Skeletal muscle tissue (tissue), 4 donors: ENCODE data around the gene DRC3. TPM values are rescaled to one million over a fixed set of nuclear protein-coding genes. Genes with fewer than 3 reads are reported as not detected.

ENCODE experiments used
- H3K27ac ChIP-seq: one replicate; pipeline ENCODE4 v1.7.0; 2013; ENCODE audit warnings: mild to moderate bottlenecking, low read depth, low read length, inconsistent platforms
- H3K27me3 ChIP-seq, 3 donors: one replicate each; pipeline ENCODE4 v1.7.0; 2013; ENCODE audit warnings: low read length in 3 of 3; ENCODE audit not compliant: control insufficient read depth in 3 of 3, insufficient read depth in 3 of 3
- H3K36me3 ChIP-seq, 3 donors: one replicate each; pipeline ENCODE4 v1.7.0; 2013; ENCODE audit warnings: low read length in 3 of 3; ENCODE audit not compliant: control insufficient read depth in 3 of 3, insufficient read depth in 3 of 3
- H3K4me1 ChIP-seq, 3 donors: one replicate each; pipeline ENCODE4 v1.7.0; 2013; ENCODE audit warnings: low read length in 3 of 3, mild to moderate bottlenecking in 3 of 3; ENCODE audit not compliant: control insufficient read depth in 3 of 3, insufficient read depth in 3 of 3
- H3K4me3 ChIP-seq, 3 donors: one replicate each; pipeline ENCODE4 v1.7.0; 2013; ENCODE audit warnings: low read length in 3 of 3
- H3K9ac ChIP-seq, 3 donors: one replicate each; pipeline ENCODE4 v1.7.0; 2013; ENCODE audit warnings: low read length in 3 of 3, mild to moderate bottlenecking in 3 of 3, moderate library complexity in 2 of 3, low read depth in 1 of 3
- H3K9me3 ChIP-seq, 3 donors: one replicate each; pipeline ENCODE4 v1.7.0; 2013; ENCODE audit warnings: low read length in 3 of 3; ENCODE audit not compliant: control insufficient read depth in 3 of 3
- total RNA-seq: library from RNA; depleted of rRNA; stranded (reverse); fragments of >200 nt; gene quantifications from one replicate; pipeline ENCODE4 v1.2.3, GENCODE V29; 2014
- donor health status: Osteomylitis.

The DRC3 gene
- total RNA-seq, 1 donor from 2014 or later: 1.0 TPM

DNA sequence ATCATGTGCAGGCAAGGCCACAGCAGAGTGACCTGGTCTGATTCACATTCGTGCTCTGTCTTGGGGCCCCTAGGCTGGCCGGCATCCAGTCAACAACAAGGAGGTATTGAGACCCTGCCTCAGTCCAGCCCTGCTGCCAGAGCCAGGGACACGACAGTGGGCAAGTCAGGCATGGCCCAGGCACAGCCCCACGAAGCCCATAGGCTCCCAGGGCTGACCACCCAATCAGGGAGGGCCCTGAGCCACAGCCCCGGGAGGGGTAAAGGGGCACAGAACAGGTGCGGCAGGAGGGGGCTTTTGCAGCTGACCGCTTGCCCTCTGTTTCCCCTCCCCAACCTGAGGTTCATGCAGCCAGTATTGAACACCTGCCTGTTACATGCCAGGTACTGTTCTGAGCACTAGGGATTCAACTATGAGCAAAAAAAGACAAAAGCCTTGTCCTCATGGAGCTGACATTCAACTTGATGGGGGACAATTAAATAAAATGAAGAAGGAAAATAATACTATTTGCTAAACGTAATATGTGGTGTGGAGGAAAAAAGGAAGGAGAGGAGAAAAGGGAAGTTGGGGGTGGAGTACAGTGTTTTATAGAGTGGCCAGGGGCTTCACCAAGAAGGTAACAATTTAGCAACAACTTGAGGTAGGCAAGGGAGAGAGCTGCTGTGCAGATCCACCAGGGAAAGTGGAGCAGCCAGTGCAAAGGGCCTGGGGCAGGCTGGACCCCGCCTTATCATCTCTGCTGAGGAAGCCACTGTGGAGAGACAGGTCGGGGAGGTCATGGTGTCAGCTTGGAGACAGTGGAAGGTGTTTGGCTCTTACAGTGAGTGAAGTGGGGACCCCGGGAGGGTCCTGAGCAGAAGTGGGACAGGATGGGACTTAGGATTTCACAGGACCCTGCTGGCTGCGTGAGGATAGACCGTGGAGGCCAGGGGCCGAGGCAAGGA lies 6.1 kb downstream of the DRC3 start:
- H3K36me3 ChIP-seq: peaks cover 0 to 1% (median 0%) of the 10 kb centered on the region in 3 donors
- H3K27me3 ChIP-seq: no peaks in the 10 kb centered on the region
- no peak overlapping the region for H3K27ac ChIP-seq
- no peaks in the 10 kb centered on the region for H3K4me1 ChIP-seq
- H3K9me3 ChIP-seq: no peaks in the 10 kb centered on the region
- H3K9ac ChIP-seq: no peak overlapping the region
- H3K4me3 ChIP-seq: no peak overlapping the region

DNA sequence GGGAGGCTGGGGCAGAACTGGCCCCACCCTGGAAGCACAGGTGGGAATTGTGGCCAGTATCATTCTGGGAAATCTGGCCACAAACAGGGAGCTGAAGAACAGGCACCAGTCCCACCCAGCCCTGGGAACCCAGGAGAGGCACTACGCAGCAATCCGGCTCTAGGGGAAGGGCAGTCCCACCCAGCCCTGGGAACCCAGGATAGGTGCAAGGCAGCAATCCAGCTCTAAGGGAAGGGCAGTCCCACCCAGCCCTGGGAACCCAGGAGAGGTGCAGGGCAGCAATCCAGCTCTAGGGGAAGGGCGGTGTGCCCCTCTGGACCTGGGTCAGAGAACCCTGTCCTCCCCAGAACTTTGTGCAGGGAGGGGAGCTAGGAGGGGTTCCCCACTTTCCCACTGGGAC lies 7.1 kb downstream of the DRC3 start:
- no peaks in the 10 kb centered on the region for H3K4me1 ChIP-seq
- H3K9me3 ChIP-seq: no peaks in the 10 kb centered on the region
- no peak overlapping the region for H3K27ac ChIP-seq
- no peak overlapping the region for H3K4me3 ChIP-seq
- no peak overlapping the region for H3K9ac ChIP-seq
- H3K27me3 ChIP-seq: no peaks in the 10 kb centered on the region
- peaks cover 0 to 1% (median 0%) of the 10 kb centered on the region in 3 donors for H3K36me3 ChIP-seq

DNA sequence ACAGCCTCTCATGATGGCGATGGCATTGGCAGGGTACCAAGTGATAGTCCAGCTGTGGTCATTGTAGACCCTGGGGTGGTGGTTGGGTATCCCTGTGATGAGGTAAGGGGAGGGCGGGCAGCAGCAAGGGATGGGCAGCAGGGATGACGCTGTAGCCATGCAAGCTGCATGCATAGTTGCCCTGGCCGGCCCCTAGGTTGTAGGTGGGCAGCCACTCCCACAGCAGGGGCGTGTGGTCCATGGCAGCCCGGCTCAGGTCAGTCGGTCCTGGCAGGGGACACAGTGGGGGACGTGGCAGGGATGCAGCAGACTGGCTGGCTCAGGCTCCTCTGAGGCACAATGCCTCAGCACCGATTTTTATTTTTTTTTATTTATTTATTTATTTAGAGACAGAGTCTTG lies 8.7 kb downstream of the DRC3 start:
- H3K36me3 ChIP-seq: peaks cover 0 to 1% (median 0%) of the 10 kb centered on the region in 3 donors
- no peaks in the 10 kb centered on the region for H3K27me3 ChIP-seq
- H3K9ac ChIP-seq: no peak overlapping the region
- no peak overlapping the region for H3K27ac ChIP-seq
- H3K4me1 ChIP-seq: no peaks in the 10 kb centered on the region
- no peaks in the 10 kb centered on the region for H3K9me3 ChIP-seq
- no peak overlapping the region for H3K4me3 ChIP-seq

DNA sequence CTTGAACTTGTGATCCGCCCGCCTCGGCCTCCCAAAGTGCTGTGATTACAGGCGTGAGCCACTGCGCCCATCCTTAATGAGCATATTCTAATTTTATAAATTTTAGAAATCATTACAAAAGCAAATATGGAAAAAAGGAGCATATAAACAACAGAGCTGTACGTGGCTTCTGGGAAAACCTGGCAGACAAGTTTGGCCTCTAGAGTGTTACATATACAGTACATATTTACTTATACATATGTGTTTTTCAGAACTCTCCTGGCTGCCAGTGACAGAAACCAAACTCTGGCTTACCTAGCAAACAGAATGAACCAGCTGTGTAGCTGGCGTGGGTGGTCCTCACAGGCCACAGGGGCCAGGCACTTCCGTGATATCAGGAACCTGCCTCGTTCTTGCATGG lies 10.1 kb downstream of the DRC3 start:
- Histone ChIP-seq H3K9me3 (no peaks in the 10 kb centered on the region), H3K4me3 (no peak overlapping the region), H3K27me3 (no peaks in the 10 kb centered on the region), H3K36me3 (peaks cover 0 to 1% (median 0%) of the 10 kb centered on the region in 3 donors), H3K27ac (no peak overlapping the region), H3K4me1 (no peaks in the 10 kb centered on the region), H3K9ac (no peak overlapping the region)

DNA sequence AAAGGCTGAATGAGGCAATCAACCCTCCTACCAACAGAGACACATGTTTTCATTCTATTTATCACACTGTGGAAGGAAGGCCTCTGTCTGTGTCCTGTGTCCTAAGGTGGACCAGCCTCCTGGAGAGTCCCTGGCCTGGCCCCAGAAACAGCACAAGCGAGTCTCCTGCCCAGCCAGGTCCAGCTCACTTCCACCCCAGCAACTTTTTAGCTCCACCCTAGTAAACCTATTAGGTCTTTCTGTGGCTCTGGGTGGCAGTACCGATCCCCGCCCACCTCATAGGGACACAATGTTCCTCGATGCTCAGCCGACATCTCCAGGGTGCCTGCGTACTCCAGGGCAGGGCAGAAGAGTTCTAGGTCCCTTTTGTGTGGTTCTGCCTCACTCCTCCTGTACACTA lies 10.7 kb downstream of the DRC3 start:
- no peaks in the 10 kb centered on the region for H3K9me3 ChIP-seq
- peaks cover 0 to 1% (median 0%) of the 10 kb centered on the region in 3 donors for H3K36me3 ChIP-seq
- no peak overlapping the region for H3K4me3 ChIP-seq
- no peak overlapping the region for H3K27ac ChIP-seq
- no peak overlapping the region for H3K9ac ChIP-seq
- H3K4me1 ChIP-seq: peaks cover 1 to 4% (median 4%) of the 10 kb centered on the region in 3 donors
- H3K27me3 ChIP-seq: no peaks in the 10 kb centered on the region

DNA sequence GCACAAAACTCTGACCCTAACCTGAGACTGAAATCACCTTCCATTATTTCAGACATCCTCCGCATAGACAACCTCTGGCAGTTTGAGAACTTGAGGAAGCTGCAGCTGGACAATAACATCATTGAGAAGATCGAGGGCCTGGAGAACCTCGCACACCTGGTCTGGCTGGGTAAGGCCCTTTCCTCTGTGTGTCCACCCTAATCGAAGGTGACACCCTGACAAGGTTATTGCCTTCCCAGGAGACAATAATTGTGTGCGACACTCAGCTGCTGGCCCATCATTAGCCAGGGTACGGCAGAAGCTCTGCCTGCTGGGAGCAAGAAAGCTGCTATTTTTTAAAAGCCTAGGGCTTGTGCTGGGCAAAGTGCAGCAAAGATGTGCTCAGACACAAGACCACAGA lies 11.1 kb downstream of the DRC3 start:
- Histone ChIP-seq H3K4me1 (peaks cover 5 to 8% (median 8%) of the 10 kb centered on the region in 3 donors), H3K9me3 (no peaks in the 10 kb centered on the region), H3K36me3 (peaks cover 0 to 1% (median 0%) of the 10 kb centered on the region in 3 donors), H3K27ac (no peak overlapping the region), H3K4me3 (no peak overlapping the region), H3K27me3 (no peaks in the 10 kb centered on the region), H3K9ac (no peak overlapping the region)

DNA sequence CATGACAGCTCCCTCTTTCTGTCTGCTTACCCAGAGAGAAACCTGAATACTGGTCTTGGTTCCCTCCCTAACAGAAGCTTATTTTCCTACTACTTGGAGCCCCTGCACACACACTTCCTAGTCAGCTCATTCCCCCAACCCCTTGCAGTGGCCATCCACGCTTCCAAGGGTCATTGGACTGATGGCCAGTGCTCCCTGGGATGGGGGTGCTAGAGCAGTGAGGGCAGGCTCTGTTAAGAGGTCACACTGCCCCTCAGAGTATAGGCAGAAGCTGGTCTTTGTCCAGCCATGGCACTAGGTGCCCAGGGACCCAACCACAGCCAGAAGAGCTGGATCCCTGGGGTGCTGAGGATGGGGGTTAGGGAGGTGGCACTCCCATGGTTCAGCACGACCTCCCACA lies 12.5 kb downstream of the DRC3 start:
- Histone ChIP-seq H3K9me3 (no peaks in the 10 kb centered on the region), H3K27me3 (no peaks in the 10 kb centered on the region), H3K27ac (no peak overlapping the region), H3K4me3 (no peak overlapping the region), H3K36me3 (peaks cover 0 to 2% (median 0%) of the 10 kb centered on the region in 3 donors), H3K9ac (no peak overlapping the region), H3K4me1 (peaks cover 8 to 17% (median 16%) of the 10 kb centered on the region in 3 donors)

DNA sequence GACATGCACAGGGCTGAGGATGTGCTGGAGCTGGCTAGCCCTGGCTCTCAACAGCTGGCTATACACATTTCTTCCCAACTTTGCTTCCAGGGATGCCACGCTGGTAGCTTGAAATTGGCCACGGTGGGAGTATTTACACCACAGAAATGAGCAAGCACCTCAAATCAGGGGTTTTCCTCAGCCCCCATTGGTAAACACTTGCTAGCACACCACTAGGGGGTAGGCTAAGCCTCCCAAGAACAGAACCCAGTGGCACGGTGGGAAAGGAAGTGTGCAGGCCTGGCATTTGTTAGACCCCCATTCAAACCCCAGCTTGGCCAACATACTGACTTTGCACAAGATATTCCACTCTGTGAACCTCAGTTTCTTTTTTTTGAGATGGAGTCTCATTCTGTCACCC lies 12.9 kb downstream of the DRC3 start:
- H3K4me3 ChIP-seq: no peak overlapping the region
- H3K9ac ChIP-seq: no peak overlapping the region
- H3K27ac ChIP-seq: no peak overlapping the region
- no peaks in the 10 kb centered on the region for H3K27me3 ChIP-seq
- H3K4me1 ChIP-seq: peaks cover 11 to 21% (median 18%) of the 10 kb centered on the region in 3 donors
- peaks cover 0 to 2% (median 0%) of the 10 kb centered on the region in 3 donors for H3K36me3 ChIP-seq
- H3K9me3 ChIP-seq: no peaks in the 10 kb centered on the region

DNA sequence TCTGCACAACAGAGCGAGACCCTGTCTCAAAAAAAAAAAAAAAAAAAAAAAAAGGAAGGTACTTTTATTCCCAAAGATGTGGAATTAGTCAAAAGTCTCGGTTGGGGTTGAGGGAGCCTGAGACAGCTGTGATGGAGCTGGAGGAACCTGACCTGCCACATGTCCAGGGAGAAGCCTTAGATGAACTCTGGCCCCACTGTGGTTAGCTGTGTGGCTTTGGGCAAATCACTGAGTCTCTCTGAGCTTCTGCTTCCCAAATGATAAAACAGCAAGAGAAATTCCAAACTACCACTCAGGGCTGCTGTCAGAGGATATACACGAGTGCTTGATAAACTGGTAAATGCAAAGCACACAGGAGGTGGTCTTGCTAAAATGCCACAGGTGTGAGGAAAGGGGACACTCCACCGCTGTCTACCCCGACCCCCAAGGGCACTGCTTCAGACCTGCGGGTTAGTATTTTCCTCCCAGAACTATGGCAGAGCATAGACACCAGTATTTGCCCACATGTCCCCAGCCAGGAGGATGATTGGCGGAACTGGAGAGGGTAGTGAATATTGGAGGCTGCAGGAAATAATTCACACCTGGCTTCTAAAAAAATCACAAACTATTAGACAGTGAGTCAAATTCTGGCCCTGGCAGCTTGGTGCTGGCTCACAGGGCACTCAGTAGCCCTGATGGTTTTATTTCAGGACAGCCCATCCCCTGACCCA lies 14.7 kb downstream of the DRC3 start:
- Histone ChIP-seq H3K9me3 (no peaks in the 10 kb centered on the region), H3K27me3 (no peaks in the 10 kb centered on the region), H3K4me3 (no peak overlapping the region), H3K4me1 (peaks cover 11 to 22% (median 18%) of the 10 kb centered on the region in 3 donors), H3K9ac (no peak overlapping the region), H3K27ac (no peak overlapping the region), H3K36me3 (peaks cover 0 to 2% (median 0%) of the 10 kb centered on the region in 3 donors)

DNA sequence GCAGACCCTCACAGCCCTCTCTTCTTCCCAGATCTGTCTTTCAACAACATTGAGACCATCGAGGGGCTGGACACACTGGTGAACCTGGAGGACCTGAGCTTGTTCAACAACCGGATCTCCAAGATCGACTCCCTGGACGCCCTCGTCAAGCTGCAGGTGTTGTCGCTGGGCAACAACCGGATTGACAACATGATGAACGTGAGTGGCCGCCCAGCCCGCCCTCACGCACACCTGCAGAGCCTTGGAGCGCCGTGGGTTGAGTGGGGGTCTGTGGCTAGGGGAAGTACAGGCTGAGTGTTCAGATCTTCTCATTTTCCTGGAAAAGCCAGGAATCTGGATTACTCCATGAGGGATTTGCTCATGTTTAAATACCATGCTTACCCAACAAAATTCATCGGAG lies 15.2 kb downstream of the DRC3 start:
- Histone ChIP-seq H3K27ac (no peak overlapping the region), H3K4me1 (peaks cover 11 to 22% (median 18%) of the 10 kb centered on the region in 3 donors), H3K9ac (no peak overlapping the region), H3K9me3 (no peaks in the 10 kb centered on the region), H3K36me3 (peaks cover 0 to 2% (median 2%) of the 10 kb centered on the region in 3 donors), H3K27me3 (no peaks in the 10 kb centered on the region), H3K4me3 (no peak overlapping the region)
